OCI-LY1 (cell line): Measurements from ENCODE around the gene CLCN7.

ENCODE experiments used
- H2AFZ ChIP-seq: fragments of 200-600 bp; sonication (generic), shearing (Covaris generic); 2 replicates; pipeline ENCODE4 v1.6.0; 2014; ENCODE audit warnings: antibody characterized with exemption, mild to moderate bottlenecking, low read length
- H3F3A ChIP-seq: fragments of 200-600 bp; sonication (generic), shearing (Covaris generic); 2 replicates; pipeline ENCODE4 v1.6.0; 2014; ENCODE audit warnings: mild to moderate bottlenecking, antibody characterized with exemption, low read length, moderate library complexity; ENCODE audit not compliant: insufficient read depth
- H3K27ac ChIP-seq: fragments of 200-600 bp; sonication (generic); 2 replicates; pipeline ENCODE4 v1.5.1; 2014; ENCODE audit warnings: low read length, mixed run types, mild to moderate bottlenecking, low read depth; ENCODE audit not compliant: poor library complexity, severe bottlenecking
- H3K27me3 ChIP-seq: fragments of 200-600 bp; sonication (generic); 2 replicates; pipeline ENCODE4 v1.6.0; 2014; ENCODE audit warnings: antibody characterized with exemption, mild to moderate bottlenecking, low read length, moderate library complexity; ENCODE audit not compliant: insufficient read depth
- H3K36me3 ChIP-seq: fragments of 200-600 bp; sonication (generic); 2 replicates; pipeline ENCODE4 v1.6.1; 2014; ENCODE audit warnings: mild to moderate bottlenecking, antibody characterized with exemption, low read length, moderate library complexity, mixed read lengths; ENCODE audit not compliant: insufficient read depth
- H3K4me1 ChIP-seq: fragments of 200-600 bp; sonication (generic); 2 replicates; pipeline ENCODE4 v1.5.1; 2014; ENCODE audit warnings: mild to moderate bottlenecking, low read length, moderate library complexity; ENCODE audit not compliant: insufficient read depth, severe bottlenecking
- H3K4me2 ChIP-seq: fragments of 200-600 bp; sonication (generic), shearing (Covaris generic); 2 replicates; pipeline ENCODE4 v1.6.1; 2014; ENCODE audit warnings: low read length
- H3K4me3 ChIP-seq: fragments of 200-600 bp; sonication (generic); 2 replicates; pipeline ENCODE4 v1.5.1; 2014; ENCODE audit warnings: low read length, low read depth, mild to moderate bottlenecking, mixed read lengths; ENCODE audit not compliant: poor library complexity, severe bottlenecking
- H3K79me2 ChIP-seq: fragments of 200-600 bp; shearing (Covaris generic); 2 replicates; pipeline ENCODE4 v1.6.1; 2016; ENCODE audit warnings: mixed run types, low read length, mixed read lengths; ENCODE audit not compliant: insufficient read depth
- H3K9ac ChIP-seq: fragments of 200-600 bp; sonication (generic), shearing (Covaris generic); 2 replicates; pipeline ENCODE4 v1.6.1; 2014; ENCODE audit warnings: mild to moderate bottlenecking, low read length, mixed read lengths
- H3K9me2 ChIP-seq: fragments of 200-600 bp; sonication (generic), shearing (Covaris generic); 2 replicates; pipeline ENCODE4 v1.6.1; 2014; ENCODE audit warnings: low read depth, mild to moderate bottlenecking, low read length, mixed read lengths
- H3K9me3 ChIP-seq: fragments of 200-600 bp; shearing (Covaris generic); 2 replicates; pipeline ENCODE4 v1.6.1; 2014; ENCODE audit warnings: low read length, mixed read lengths
- H4K20me1 ChIP-seq: fragments of 200-600 bp; sonication (generic), shearing (Covaris generic); 2 replicates; pipeline ENCODE4 v1.6.0; 2016; ENCODE audit warnings: mild to moderate bottlenecking, low read length; ENCODE audit not compliant: insufficient read depth
- EZH2 ChIP-seq: fragments of 200-600 bp; sonication (generic), shearing (Covaris generic); IDR thresholded peaks from 2 replicates; pipeline ENCODE4 v1.8.0; 2017; ENCODE audit warnings: borderline replicate concordance, mixed run types, mild to moderate bottlenecking, antibody characterized with exemption, low read length, moderate library complexity, mixed read lengths
- TF ChIP-seq, protein P1 (sequence below): fragments of 200-600 bp; sonication (generic), shearing (Covaris generic); IDR thresholded peaks from 2 replicates; pipeline ENCODE4 v1.5.1; 2017; ENCODE audit warnings: mild to moderate bottlenecking, antibody characterized with exemption, low read length, moderate library complexity, mixed read lengths

CLCN7 gene

DNA sequence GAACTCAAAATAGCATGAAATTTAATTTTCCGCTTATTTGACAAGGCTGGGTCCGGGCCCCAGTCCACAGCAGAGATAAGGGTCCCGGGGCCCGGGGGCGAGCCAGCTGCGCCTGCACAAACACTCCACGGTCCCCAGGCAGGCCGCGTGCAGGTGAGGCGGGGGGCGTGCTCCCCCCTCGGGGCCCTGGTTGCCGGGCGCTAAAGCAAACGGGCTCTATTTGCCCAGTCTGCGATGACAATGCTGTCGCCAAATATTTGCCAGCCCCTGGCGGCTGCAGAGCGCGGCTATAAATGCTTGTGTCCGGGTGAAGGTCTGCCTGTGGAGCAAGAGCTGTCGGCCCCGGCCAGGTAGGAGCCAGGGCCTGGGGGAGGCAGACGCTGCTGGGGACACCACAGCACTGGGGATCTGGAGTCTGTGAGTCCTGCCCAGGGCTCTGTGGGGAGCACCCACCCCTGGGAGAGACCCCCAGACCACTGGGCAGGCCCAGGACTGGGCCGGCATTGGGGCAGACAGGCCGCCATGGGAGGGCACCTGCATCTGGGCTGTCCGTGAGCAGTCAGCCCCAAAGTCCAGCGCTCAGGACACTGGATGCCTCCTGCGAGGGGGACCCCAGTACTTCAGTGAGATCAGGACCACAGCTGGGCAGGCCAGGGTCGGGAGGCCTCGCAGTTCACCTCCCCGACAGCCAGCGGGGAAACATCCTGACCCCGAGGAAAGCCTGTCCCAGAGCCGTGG is 43.9 kb downstream of the CLCN7 start, which contains the start of gene PERCC1:
TSS of gene PERCC1 (plus strand) at position 320 of the 738 bp plus-strand sequence. CDS start 1,516 bp downstream, outside the sequence.
- Histone ChIP-seq H3K27me3 (peaks cover 17% of the 10 kb centered on the region), H3K36me3 (no peaks in the 10 kb centered on the region), H4K20me1 (no peaks in the 10 kb centered on the region), H3K4me2 (no peak within 1 kb of the TSS), H3K9me2 (no peaks in the 10 kb centered on the region), H3K27ac (no peak within 1 kb of the TSS), H3K79me2 (no peaks in the 10 kb centered on the region), H3K4me1 (no peaks in the 10 kb centered on the region), H3K9ac (no peak within 1 kb of the TSS), H2AFZ (no peak within 1 kb of the TSS), H3K9me3 (no peaks in the 10 kb centered on the region), H3F3A (no peaks in the 10 kb centered on the region), H3K4me3 (no peak within 1 kb of the TSS)
- no peak; the same call in 1 of the 2 replicates for TF ChIP-seq EZH2
- TF ChIP-seq, protein P1, sequence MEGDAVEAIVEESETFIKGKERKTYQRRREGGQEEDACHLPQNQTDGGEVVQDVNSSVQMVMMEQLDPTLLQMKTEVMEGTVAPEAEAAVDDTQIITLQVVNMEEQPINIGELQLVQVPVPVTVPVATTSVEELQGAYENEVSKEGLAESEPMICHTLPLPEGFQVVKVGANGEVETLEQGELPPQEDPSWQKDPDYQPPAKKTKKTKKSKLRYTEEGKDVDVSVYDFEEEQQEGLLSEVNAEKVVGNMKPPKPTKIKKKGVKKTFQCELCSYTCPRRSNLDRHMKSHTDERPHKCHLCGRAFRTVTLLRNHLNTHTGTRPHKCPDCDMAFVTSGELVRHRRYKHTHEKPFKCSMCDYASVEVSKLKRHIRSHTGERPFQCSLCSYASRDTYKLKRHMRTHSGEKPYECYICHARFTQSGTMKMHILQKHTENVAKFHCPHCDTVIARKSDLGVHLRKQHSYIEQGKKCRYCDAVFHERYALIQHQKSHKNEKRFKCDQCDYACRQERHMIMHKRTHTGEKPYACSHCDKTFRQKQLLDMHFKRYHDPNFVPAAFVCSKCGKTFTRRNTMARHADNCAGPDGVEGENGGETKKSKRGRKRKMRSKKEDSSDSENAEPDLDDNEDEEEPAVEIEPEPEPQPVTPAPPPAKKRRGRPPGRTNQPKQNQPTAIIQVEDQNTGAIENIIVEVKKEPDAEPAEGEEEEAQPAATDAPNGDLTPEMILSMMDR, result no peak

DNA sequence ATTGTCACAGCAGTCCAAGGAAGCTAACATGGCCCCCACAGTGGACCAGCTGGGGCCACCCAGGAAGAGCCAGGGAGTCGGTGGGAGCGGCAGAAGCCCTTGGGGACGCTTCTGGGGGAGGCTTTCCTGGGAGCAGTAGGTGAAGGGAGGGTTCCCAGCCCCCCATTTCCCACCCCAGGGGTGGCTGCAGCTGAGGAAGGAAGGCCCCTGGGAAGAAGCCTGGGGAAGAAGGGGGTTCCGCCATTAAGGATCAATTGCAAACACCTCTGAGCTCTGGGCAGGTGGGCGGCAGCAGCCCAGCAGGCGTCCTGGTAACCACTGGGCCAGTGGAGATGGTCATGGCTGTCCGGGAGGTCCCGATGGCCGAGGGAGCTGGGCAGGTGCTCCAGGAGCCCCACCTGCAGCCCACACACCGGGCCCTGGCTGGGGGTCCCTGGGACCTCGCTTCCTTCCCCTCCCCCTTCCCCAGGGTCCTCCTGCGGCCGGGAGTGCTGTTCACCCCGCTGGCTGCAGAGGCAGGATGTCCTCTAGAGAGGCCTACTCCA is 44.5 kb downstream of the CLCN7 start:
- H3K4me2 ChIP-seq, result no peak overlapping the region
- no peaks in the 10 kb centered on the region for H3K9me2 ChIP-seq
- no peak overlapping the region for H3K27ac ChIP-seq
- H3K9me3 ChIP-seq, result no peaks in the 10 kb centered on the region
- TF ChIP-seq EZH2, result no peak
- TF ChIP-seq, protein P1, result no peak
- no peak overlapping the region for H3K9ac ChIP-seq
- H3F3A ChIP-seq, result no peaks in the 10 kb centered on the region
- H3K4me3 ChIP-seq, result no peak overlapping the region
- no peaks in the 10 kb centered on the region for H4K20me1 ChIP-seq
- no peaks in the 10 kb centered on the region for H3K36me3 ChIP-seq
- peaks cover 17% of the 10 kb centered on the region for H3K27me3 ChIP-seq
- H2AFZ ChIP-seq, result no peak overlapping the region
- H3K4me1 ChIP-seq, result no peaks in the 10 kb centered on the region
- H3K79me2 ChIP-seq, result no peaks in the 10 kb centered on the region

DNA sequence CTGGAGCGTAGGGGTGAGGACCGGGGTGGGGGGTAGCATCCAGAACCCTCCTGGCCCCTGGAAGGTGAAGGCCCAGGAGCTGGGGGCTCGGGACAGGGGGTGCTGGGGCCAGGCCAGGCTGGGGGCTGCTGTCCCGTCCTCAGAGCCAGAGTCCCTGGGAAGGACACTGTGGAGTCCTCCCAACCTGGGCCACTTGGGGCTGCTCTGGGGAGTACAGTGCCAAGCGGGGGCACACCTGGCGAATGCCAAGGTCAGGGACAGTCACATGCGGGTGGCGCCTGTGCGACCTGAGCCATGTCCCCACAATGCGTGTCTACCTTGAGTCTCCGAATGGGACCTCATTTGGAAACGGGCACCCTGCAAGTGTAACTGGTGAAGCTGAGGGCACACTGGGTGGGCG is 45.2 kb downstream of the CLCN7 start:
- TF ChIP-seq EZH2, result no peak
- TF ChIP-seq, protein P1, result no peak
- Histone ChIP-seq H3K27me3 (peaks cover 17% of the 10 kb centered on the region), H3K4me3 (no peak overlapping the region), H3K79me2 (no peaks in the 10 kb centered on the region), H4K20me1 (no peaks in the 10 kb centered on the region), H3K36me3 (no peaks in the 10 kb centered on the region), H3K9ac (no peak overlapping the region), H3K4me1 (no peaks in the 10 kb centered on the region), H3F3A (no peaks in the 10 kb centered on the region), H3K27ac (no peak overlapping the region), H3K9me3 (no peaks in the 10 kb centered on the region), H3K4me2 (no peak overlapping the region), H3K9me2 (no peaks in the 10 kb centered on the region), H2AFZ (no peak overlapping the region)
